HCT116 (cell line): ENCODE measurements around the gene ADGRD1. TPM values are rescaled to one million over a fixed set of nuclear protein-coding genes. Genes with fewer than 3 reads are reported as not detected.

Source experiments
- ATAC-seq: fragments of 200-7000 bp; cut with Tn5 transposase; 2 replicates; pipeline ENCODE4 v1.9.1; 2020; ENCODE audit warnings: mild to moderate bottlenecking, moderate library complexity
- BruUV-seq: library from RNA; stranded (reverse); fragments of 400-500 nt; replicated peaks from 2 replicates; lab custom pipeline; 2021; lab: Mats Ljungman, UMichigan
- CTCF ChIA-PET: fragments of 300-600 bp; sonication (Branson Sonifier 250); formaldehyde crosslinking; loops from one replicate; lab custom pipeline; 2021; ENCODE audit warnings: antibody characterized with exemption; lab: Charles Lee
- POLR2A ChIA-PET: fragments of 300-600, 350-600 bp; sonication (Branson Sonifier 250); formaldehyde crosslinking; loops from one replicate; lab custom pipeline; 2021; ENCODE audit warnings: antibody characterized with exemption; lab: Charles Lee
- RAD21 ChIA-PET, 2 experiments: fragments of 300-600 bp; sonication (Branson Sonifier 250); formaldehyde crosslinking; loops; one replicate each; lab custom pipeline; 2023; ENCODE audit warnings: low total read pairs in 2 of 2; ENCODE audit not compliant: uncharacterized antibody in 2 of 2, unreplicated experiment in 2 of 2, low non-redundant PET in 1 of 2; lab: Charles Lee
- DNase-seq: peaks from one replicate; pipeline ENCODE4 v3.0.0-alpha.2; 2010; ENCODE audit warnings: low read depth, low spot score
- H2AFZ ChIP-seq: fragments of 200-600 bp; shearing (Covaris generic), sonication (generic); 2 replicates; pipeline ENCODE4 v1.6.1; 2017; ENCODE audit warnings: low read depth, mixed run types, mixed read lengths, antibody characterized with exemption, low read length; ENCODE audit not compliant: poor library complexity, severe bottlenecking
- H3K27ac ChIP-seq: 2 replicates; pipeline ENCODE4 v1.5.1; 2012; ENCODE audit warnings: low read depth, low read length
- H3K27me3 ChIP-seq: fragments of 200-600 bp; sonication (generic); 2 replicates; pipeline ENCODE4 v1.6.1; 2016; ENCODE audit warnings: mixed run types, low read length, mixed read lengths; ENCODE audit not compliant: insufficient read depth
- H3K36me3 ChIP-seq, 2 experiments: fragments of 200-500 bp in 1 of 2; fragments of 200-600 bp in 1 of 2; sonication (Bioruptor generic) in 1 of 2; sonication (generic) in 1 of 2; 2 replicates each; pipeline versions ENCODE4 v1.5.1 to v1.6.1; 2014 to 2016; ENCODE audit warnings: low read length in 2 of 2, inconsistent platforms in 1 of 2, mixed read lengths in 1 of 2, mixed run types in 1 of 2; ENCODE audit not compliant: insufficient read depth in 2 of 2, control insufficient read depth in 1 of 2
- H3K4me1 ChIP-seq, 2 experiments: fragments of 200-600 bp in 1 of 2; sonication (generic) in 1 of 2; 2 replicates each; pipeline versions ENCODE4 v1.5.1 to v1.6.1; 2012 to 2017; ENCODE audit warnings: low read length in 2 of 2, inconsistent platforms in 1 of 2, mild to moderate bottlenecking in 1 of 2, mixed read lengths in 1 of 2, mixed run types in 1 of 2, moderate library complexity in 1 of 2; ENCODE audit not compliant: insufficient read depth in 2 of 2, control insufficient read depth in 1 of 2
- H3K4me2 ChIP-seq: fragments of 200-600 bp; sonication (generic); 2 replicates; pipeline ENCODE4 v1.6.1; 2017; ENCODE audit warnings: mixed run types, low read length, mixed read lengths
- H3K4me3 ChIP-seq, 2 experiments: fragments of 200-600 bp in 1 of 2; sonication (generic) in 1 of 2; replicated peaks in 1 of 2; 2 replicates each; pipeline ENCODE4 v1.5.1; 2011 to 2016; ENCODE audit warnings: low read length in 2 of 2, control low read depth in 1 of 2, low read depth in 1 of 2, mild to moderate bottlenecking in 1 of 2, mixed read lengths in 1 of 2, mixed run types in 1 of 2
- H3K79me2 ChIP-seq: fragments of 200-600 bp; sonication (generic); 2 replicates; pipeline ENCODE4 v1.6.1; 2017; ENCODE audit warnings: mild to moderate bottlenecking, mixed run types, low read length, moderate library complexity, mixed read lengths; ENCODE audit not compliant: insufficient read depth
- H3K9ac ChIP-seq: fragments of 200-600 bp; sonication (generic); 2 replicates; pipeline ENCODE4 v1.6.1; 2016; ENCODE audit warnings: low read length, mixed read lengths
- H3K9me2 ChIP-seq: fragments of 200-600 bp; sonication (generic), shearing (Covaris generic); 2 replicates; pipeline ENCODE4 v1.6.1; 2017; ENCODE audit warnings: mixed run types, mild to moderate bottlenecking, moderate library complexity; ENCODE audit not compliant: insufficient read depth
- H3K9me3 ChIP-seq, 2 experiments: fragments of 200-500 bp in 1 of 2; fragments of 200-600 bp in 1 of 2; sonication (Bioruptor generic) in 1 of 2; sonication (generic) in 1 of 2; 2 replicates each; pipeline ENCODE4 v1.6.1; 2014 to 2017; ENCODE audit warnings: low read length in 2 of 2, mixed read lengths in 2 of 2, inconsistent platforms in 1 of 2, low read depth in 1 of 2, mild to moderate bottlenecking in 1 of 2, mixed run types in 1 of 2, moderate library complexity in 1 of 2; ENCODE audit not compliant: control insufficient read depth in 1 of 2, insufficient read depth in 1 of 2
- H4K20me1 ChIP-seq: fragments of 200-600 bp; sonication (generic), shearing (Covaris generic); 2 replicates; pipeline ENCODE4 v1.6.1; 2017; ENCODE audit warnings: mixed run types, mild to moderate bottlenecking, moderate library complexity; ENCODE audit not compliant: insufficient read depth
- EZH2 ChIP-seq: fragments of 200-600 bp; sonication (generic); IDR thresholded peaks from 2 replicates; pipeline ENCODE4 v1.6.1; 2017; ENCODE audit warnings: antibody characterized with exemption, mixed run types
- FOSL1 ChIP-seq: IDR thresholded peaks from 2 replicates; pipeline ENCODE4 v1.6.1; 2012; ENCODE audit warnings: low read depth
- JUND ChIP-seq: IDR thresholded peaks from 2 replicates; pipeline ENCODE4 v1.6.1; 2012
- RAD21 ChIP-seq: IDR thresholded peaks from 2 replicates; pipeline ENCODE4 v1.6.1; 2012; ENCODE audit warnings: low read depth, mild to moderate bottlenecking
- SP1 ChIP-seq: IDR thresholded peaks from 2 replicates; pipeline ENCODE4 v1.6.1; 2012; ENCODE audit warnings: low read depth
- ZFX ChIP-seq: fragments of 450-650 bp; IDR thresholded peaks from 2 replicates; pipeline ENCODE4 v1.6.1; 2017
- ZNF274 ChIP-seq: fragments of 200-500 bp; sonication (Bioruptor generic); IDR thresholded peaks from 2 replicates; pipeline ENCODE4 v1.6.1; 2014; ENCODE audit warnings: mild to moderate bottlenecking, low read depth, low read length, inconsistent platforms
- intact Hi-C: fragments of 100-400 bp; cut with micrococcal nuclease; formaldehyde crosslinking; loops from 2 replicates; pipeline ENCODE4 v1.10.0; 2022
- total RNA-seq: library from RNA; stranded (reverse); gene quantifications from one replicate; pipeline ENCODE4 v1.2.1, GENCODE V29; 2021; ENCODE audit not compliant: unreplicated experiment
- TF ChIP-seq, protein P1 (sequence below): IDR thresholded peaks from 2 replicates; pipeline ENCODE4 v1.6.1; 2012; ENCODE audit warnings: low read depth

Gene ADGRD1
- total RNA-seq, 1 experiment from 2014 or later: 0.44 TPM

DNA sequence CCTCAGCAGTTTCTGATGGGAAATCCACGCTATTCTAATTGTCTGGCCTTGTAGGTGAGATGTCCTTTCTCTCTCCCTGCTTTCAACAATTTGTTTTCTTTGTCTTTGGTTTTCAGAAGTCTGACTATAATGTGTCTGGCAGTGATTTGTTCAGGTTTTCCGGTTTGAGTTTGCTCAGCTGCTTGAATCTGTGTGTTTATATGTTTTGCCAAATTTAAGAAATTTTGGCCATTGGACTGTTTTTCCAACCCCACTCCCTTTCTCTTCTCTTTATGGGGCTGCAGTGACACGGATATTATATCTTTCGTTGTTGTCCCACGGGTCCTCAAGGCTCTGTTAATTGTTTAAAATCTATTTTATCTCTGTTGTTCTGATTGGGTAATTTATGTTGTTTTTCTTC, 105.0 kb downstream of the ADGRD1 start:
- H3K27me3 ChIP-seq: peaks cover 30% of the 10 kb centered on the region
- RAD21 ChIA-PET: no interaction called here
- no peaks in the 10 kb centered on the region for H4K20me1 ChIP-seq
- no peak overlapping the region for H2AFZ ChIP-seq
- H3K9ac ChIP-seq: no peak overlapping the region
- TF ChIP-seq ZFX (no peak), FOSL1 (no peak), ZNF274 (no peak), EZH2 (no peak), RAD21 (no peak), SP1 (no peak), JUND (no peak)
- TF ChIP-seq, protein P1, sequence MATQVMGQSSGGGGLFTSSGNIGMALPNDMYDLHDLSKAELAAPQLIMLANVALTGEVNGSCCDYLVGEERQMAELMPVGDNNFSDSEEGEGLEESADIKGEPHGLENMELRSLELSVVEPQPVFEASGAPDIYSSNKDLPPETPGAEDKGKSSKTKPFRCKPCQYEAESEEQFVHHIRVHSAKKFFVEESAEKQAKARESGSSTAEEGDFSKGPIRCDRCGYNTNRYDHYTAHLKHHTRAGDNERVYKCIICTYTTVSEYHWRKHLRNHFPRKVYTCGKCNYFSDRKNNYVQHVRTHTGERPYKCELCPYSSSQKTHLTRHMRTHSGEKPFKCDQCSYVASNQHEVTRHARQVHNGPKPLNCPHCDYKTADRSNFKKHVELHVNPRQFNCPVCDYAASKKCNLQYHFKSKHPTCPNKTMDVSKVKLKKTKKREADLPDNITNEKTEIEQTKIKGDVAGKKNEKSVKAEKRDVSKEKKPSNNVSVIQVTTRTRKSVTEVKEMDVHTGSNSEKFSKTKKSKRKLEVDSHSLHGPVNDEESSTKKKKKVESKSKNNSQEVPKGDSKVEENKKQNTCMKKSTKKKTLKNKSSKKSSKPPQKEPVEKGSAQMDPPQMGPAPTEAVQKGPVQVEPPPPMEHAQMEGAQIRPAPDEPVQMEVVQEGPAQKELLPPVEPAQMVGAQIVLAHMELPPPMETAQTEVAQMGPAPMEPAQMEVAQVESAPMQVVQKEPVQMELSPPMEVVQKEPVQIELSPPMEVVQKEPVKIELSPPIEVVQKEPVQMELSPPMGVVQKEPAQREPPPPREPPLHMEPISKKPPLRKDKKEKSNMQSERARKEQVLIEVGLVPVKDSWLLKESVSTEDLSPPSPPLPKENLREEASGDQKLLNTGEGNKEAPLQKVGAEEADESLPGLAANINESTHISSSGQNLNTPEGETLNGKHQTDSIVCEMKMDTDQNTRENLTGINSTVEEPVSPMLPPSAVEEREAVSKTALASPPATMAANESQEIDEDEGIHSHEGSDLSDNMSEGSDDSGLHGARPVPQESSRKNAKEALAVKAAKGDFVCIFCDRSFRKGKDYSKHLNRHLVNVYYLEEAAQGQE: no peak
- TF ChIP-seq, all 23 proteins: peak for 0
- 0 out of 4 replicates have a peak, but pooled peaks cover 0 to 4% of the 10 kb centered on the region in 2 experiments for H3K4me1 ChIP-seq
- POLR2A ChIA-PET: no interaction called here
- intact Hi-C loops: no loop called here
- H3K36me3 ChIP-seq: no peaks in the 10 kb centered on the region
- no peaks in the 10 kb centered on the region for H3K9me3 ChIP-seq
- no TSS peak for BruUV-seq
- H3K4me3 ChIP-seq: no peak overlapping the region
- DNase-seq (no peak), ATAC-seq (no peak)
- no peak overlapping the region for H3K27ac ChIP-seq
- CTCF ChIA-PET: no interaction called here
- H3K79me2 ChIP-seq: no peaks in the 10 kb centered on the region
- no peak overlapping the region for H3K4me2 ChIP-seq
- H3K9me2 ChIP-seq: no peaks in the 10 kb centered on the region
